OCI-LY7 (cell line): ENCODE results near the gene AGBL1. TPM values are rescaled to one million over a fixed set of nuclear protein-coding genes. Genes with fewer than 3 reads are reported as not detected.

ENCODE experiments used
- BruUV-seq: library from RNA; stranded (reverse); fragments of 400-500 nt; replicated peaks from 2 replicates; lab custom pipeline; 2021; lab: Mats Ljungman, UMichigan
- CTCF ChIA-PET: fragments of 300-600 bp; sonication (Branson Sonifier 250); formaldehyde crosslinking; loops from one replicate; lab custom pipeline; 2022; ENCODE audit warnings: antibody characterized with exemption; ENCODE audit not compliant: unreplicated experiment; lab: Charles Lee
- POLR2A ChIA-PET: fragments of 300-600 bp; sonication (Branson Sonifier 250); formaldehyde crosslinking; loops from one replicate; lab custom pipeline; 2022; ENCODE audit warnings: antibody characterized with exemption; lab: Charles Lee
- DNase-seq: peaks from one replicate; pipeline ENCODE4 v3.0.0-alpha.2; 2015; ENCODE audit warnings: low spot score
- H2AFZ ChIP-seq: fragments of 200-600 bp; sonication (generic), shearing (Covaris generic); 2 replicates; pipeline ENCODE4 v1.6.1; 2014; ENCODE audit warnings: mild to moderate bottlenecking, antibody characterized with exemption, low read length, moderate library complexity
- H3K27ac ChIP-seq: fragments of 200-600 bp; sonication (generic); 2 replicates; pipeline ENCODE4 v1.5.1; 2014; ENCODE audit warnings: mixed run types, low read depth, mild to moderate bottlenecking, moderate library complexity, low read length, inconsistent platforms; ENCODE audit not compliant: poor library complexity, severe bottlenecking
- H3K36me3 ChIP-seq: fragments of 200-600 bp; sonication (generic); 2 replicates; pipeline ENCODE4 v1.6.1; 2014; ENCODE audit warnings: mild to moderate bottlenecking, antibody characterized with exemption, low read length, moderate library complexity, mixed read lengths; ENCODE audit not compliant: insufficient read depth
- H3K4me1 ChIP-seq: fragments of 200-600 bp; sonication (generic); 2 replicates; pipeline ENCODE4 v1.5.1; 2014; ENCODE audit warnings: mild to moderate bottlenecking, low read length; ENCODE audit not compliant: insufficient read depth, poor library complexity, severe bottlenecking
- H3K4me2 ChIP-seq: fragments of 200-600 bp; sonication (generic); 2 replicates; pipeline ENCODE4 v1.6.1; 2014; ENCODE audit warnings: mild to moderate bottlenecking, low read length
- H3K4me3 ChIP-seq: fragments of 200-600 bp; sonication (generic); 2 replicates; pipeline ENCODE4 v1.5.1; 2014; ENCODE audit warnings: mild to moderate bottlenecking, low read depth, low read length; ENCODE audit not compliant: poor library complexity, severe bottlenecking
- H3K79me2 ChIP-seq: fragments of 200-600 bp; sonication (generic); 2 replicates; pipeline ENCODE4 v1.6.1; 2016; ENCODE audit warnings: low read depth, mild to moderate bottlenecking, low read length, moderate library complexity, mixed read lengths; ENCODE audit not compliant: insufficient read depth
- H3K9me2 ChIP-seq: fragments of 200-600 bp; sonication (generic); 2 replicates; pipeline ENCODE4 v1.6.1; 2016; ENCODE audit warnings: mild to moderate bottlenecking, low read length, mixed read lengths; ENCODE audit not compliant: insufficient read depth
- H3K9me3 ChIP-seq: fragments of 200-600 bp; sonication (generic); 2 replicates; pipeline ENCODE4 v1.6.1; 2014; ENCODE audit warnings: mild to moderate bottlenecking, mixed run types, low read length, mixed read lengths
- H4K20me1 ChIP-seq: fragments of 200-600 bp; sonication (generic); 2 replicates; pipeline ENCODE4 v1.6.1; 2014; ENCODE audit warnings: mild to moderate bottlenecking, antibody characterized with exemption, low read length, moderate library complexity, mixed read lengths; ENCODE audit not compliant: insufficient read depth
- CTCF ChIP-seq: fragments of 200-600 bp; sonication (generic); conservative IDR thresholded peaks from 2 replicates; pipeline ENCODE4 v1.5.1; 2014; ENCODE audit warnings: mild to moderate bottlenecking, antibody characterized with exemption, low read length, moderate library complexity, mixed read lengths
- EZH2phosphoT487 ChIP-seq: fragments of 200-600 bp; sonication (generic); IDR thresholded peaks from 2 replicates; pipeline ENCODE4 v1.6.1; 2018; ENCODE audit warnings: low read depth, borderline replicate concordance, mild to moderate bottlenecking, mixed run types, antibody characterized with exemption, low read length, moderate library complexity, mixed read lengths
- intact Hi-C: fragments of 100-400 bp; cut with micrococcal nuclease; formaldehyde crosslinking; loops from one replicate; pipeline ENCODE4 v1.10.0; 2022; ENCODE audit not compliant: unreplicated experiment
- total RNA-seq, 2 experiments: library from RNA; depleted of rRNA in 1 of 2; stranded (reverse); fragments of >200 nt in 1 of 2; shearing (Covaris generic) in 1 of 2; gene quantifications; 2 replicates each; pipeline ENCODE4 v1.2.3, GENCODE V29; 2014 to 2022

Gene AGBL1
- total RNA-seq, 2 experiments from 2014 or later: not detected

DNA sequence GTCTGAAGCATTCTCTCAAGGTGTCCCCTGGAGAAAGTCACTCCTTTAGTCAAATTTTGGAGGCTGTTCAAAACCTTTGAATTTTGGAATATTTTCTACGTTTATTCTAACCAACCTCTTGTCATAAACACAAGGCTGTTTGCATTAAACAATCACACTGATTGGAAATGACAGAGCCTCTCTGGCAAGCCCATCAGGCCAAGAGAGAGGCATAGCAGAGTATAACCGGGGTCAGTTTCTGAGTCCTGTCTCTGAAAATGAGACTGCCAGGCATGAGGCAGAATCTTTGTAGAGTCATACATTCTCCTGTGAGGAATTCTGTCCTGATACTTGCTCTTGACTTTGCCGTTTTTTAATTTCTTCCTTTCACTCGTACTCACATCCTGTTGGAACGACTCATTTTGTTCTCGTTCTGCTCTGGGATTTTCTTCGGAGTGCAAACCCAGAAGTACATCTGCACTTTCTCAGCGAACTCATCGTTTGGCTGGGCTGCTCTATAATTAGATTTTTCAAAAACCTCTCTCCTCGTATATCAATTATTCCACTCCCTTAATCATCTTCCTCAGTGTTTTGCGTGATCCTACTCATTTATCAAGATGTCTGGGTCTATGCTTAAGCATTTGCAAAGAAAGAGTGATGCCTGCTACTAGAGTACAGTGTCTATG, 114.2 kb downstream of the AGBL1 start:
- H3K4me1 ChIP-seq: no peaks in the 10 kb centered on the region
- H4K20me1 ChIP-seq: no peaks in the 10 kb centered on the region
- no peak overlapping the region for H3K4me3 ChIP-seq
- TF ChIP-seq CTCF (no peak), EZH2phosphoT487 (no peak)
- H3K9me3 ChIP-seq: no peaks in the 10 kb centered on the region
- no peaks in the 10 kb centered on the region for H3K36me3 ChIP-seq
- no peaks in the 10 kb centered on the region for H3K9me2 ChIP-seq
- no peak overlapping the region for H3K4me2 ChIP-seq
- H3K27ac ChIP-seq: no peak overlapping the region
- ChIA-PET CTCF (no interaction called here), POLR2A (no interaction called here)
- no peak for DNase-seq
- H3K79me2 ChIP-seq: no peaks in the 10 kb centered on the region
- H2AFZ ChIP-seq: no peak overlapping the region
- no TSS peak for BruUV-seq
- intact Hi-C loops: no loop called here

GRCh38 chr15:86197770-86198169, 118.1 kb downstream of the AGBL1 start:
- H3K27ac ChIP-seq: no peak overlapping the region
- H3K36me3 ChIP-seq: no peaks in the 10 kb centered on the region
- CTCF ChIA-PET: no interaction called here
- no peaks in the 10 kb centered on the region for H3K79me2 ChIP-seq
- H2AFZ ChIP-seq: no peak overlapping the region
- no TSS peak for BruUV-seq
- no peaks in the 10 kb centered on the region for H4K20me1 ChIP-seq
- no peak for DNase-seq
- no peak overlapping the region for H3K4me2 ChIP-seq
- H3K9me2 ChIP-seq: no peaks in the 10 kb centered on the region
- H3K9me3 ChIP-seq: no peaks in the 10 kb centered on the region
- intact Hi-C loops: no loop called here
- POLR2A ChIA-PET: no interaction called here
- no peaks in the 10 kb centered on the region for H3K4me1 ChIP-seq
- TF ChIP-seq CTCF (no peak), EZH2phosphoT487 (no peak)
- no peak overlapping the region for H3K4me3 ChIP-seq

- Histone ChIP-seq H3K9me3 (no peaks in the 10 kb centered on the region), H2AFZ (no peak overlapping the region), H4K20me1 (no peaks in the 10 kb centered on the region), H3K36me3 (no peaks in the 10 kb centered on the region), H3K4me1 (no peaks in the 10 kb centered on the region), H3K4me2 (no peak overlapping the region), H3K79me2 (no peaks in the 10 kb centered on the region), H3K9me2 (no peaks in the 10 kb centered on the region), H3K4me3 (no peak overlapping the region), H3K27ac (no peak overlapping the region)
- TF ChIP-seq EZH2phosphoT487 (no peak), CTCF (no peak)
- CTCF ChIA-PET: no interaction called here
- POLR2A ChIA-PET: no interaction called here
- DNase-seq: no peak
- intact Hi-C loops: no loop called here
- no TSS peak for BruUV-seq
These were observed 119.9 kb downstream of the AGBL1 start for GRCh38 chr15:86199467-86200145.
